ENCODE data around the gene AQP3. TPM values are rescaled to one million over a fixed set of nuclear protein-coding genes. Genes with fewer than 3 reads are reported as not detected.
"Not testable (repeated sequence)": the region's sequence is repeated elsewhere in the genome, so short reads cannot be mapped to it uniquely, and the experiment has no call there.

The AQP3 gene
- total RNA-seq, 1 donor = 1.6 TPM

GRCh38 chr9:33443464-33444154, 3.8 kb downstream of the AQP3 start:
- no peak for DNase-seq (ENCODE audit: low read depth in 2 of 3, low spot score in 2 of 3)

- DNase-seq (ENCODE audit: low read depth in 2 of 3, low spot score in 2 of 3) = no peak
Measured at GRCh38 chr9:33443047-33443446, 4.3 kb downstream of the AQP3 start.

- no peak for DNase-seq (ENCODE audit: low read depth in 2 of 3, low spot score in 2 of 3)
Measured at GRCh38 chr9:33442125-33442524, 5.3 kb downstream of the AQP3 start.

GRCh38 chr9:33440609-33441008, 6.8 kb downstream of the AQP3 start:
- DNase-seq (ENCODE audit: low read depth in 2 of 3, low spot score in 2 of 3) = no peak

GRCh38 chr9:33440204-33440603, 7.2 kb downstream of the AQP3 start:
- no peak for DNase-seq (ENCODE audit: low read depth in 2 of 3, low spot score in 2 of 3)

- no peak for DNase-seq (ENCODE audit: low read depth in 2 of 3, low spot score in 2 of 3)
Measured at GRCh38 chr9:33439731-33440130, 7.7 kb downstream of the AQP3 start.

- DNase-seq (ENCODE audit: low read depth in 2 of 3, low spot score in 2 of 3) = no peak
Measured at GRCh38 chr9:33438926-33439680, 8.3 kb downstream of the AQP3 start.

GRCh38 chr9:33437898-33438297, 9.5 kb downstream of the AQP3 start:
- DNase-seq (ENCODE audit: low read depth in 2 of 3, low spot score in 2 of 3) = no peak

GRCh38 chr9:33437205-33437604, 10.2 kb downstream of the AQP3 start:
- no peak for DNase-seq (ENCODE audit: low read depth in 2 of 3, low spot score in 2 of 3)

GRCh38 chr9:33436445-33436844, 10.9 kb downstream of the AQP3 start:
- DNase-seq (ENCODE audit: low read depth in 2 of 3, low spot score in 2 of 3) = no peak

- DNase-seq (ENCODE audit: low read depth in 2 of 3, low spot score in 2 of 3) = no peak
Measured at GRCh38 chr9:33435821-33436277, 11.5 kb downstream of the AQP3 start.

GRCh38 chr9:33434317-33435105, 12.9 kb downstream of the AQP3 start:
- no peak for DNase-seq (ENCODE audit: low read depth in 2 of 3, low spot score in 2 of 3)

GRCh38 chr9:33433871-33434270, 13.5 kb downstream of the AQP3 start:
- no peak for DNase-seq (ENCODE audit: low read depth in 2 of 3, low spot score in 2 of 3)

- DNase-seq (ENCODE audit: low read depth in 2 of 3, low spot score in 2 of 3) = no peak
Measured at GRCh38 chr9:33431420-33431819, 16.0 kb downstream of the AQP3 start.

GRCh38 chr9:33430942-33431341, 16.5 kb downstream of the AQP3 start:
- no peak for DNase-seq (ENCODE audit: low read depth in 2 of 3, low spot score in 2 of 3)

GRCh38 chr9:33429256-33429985, 18.0 kb downstream of the AQP3 start:
- DNase-seq (ENCODE audit: low read depth in 2 of 3, low spot score in 2 of 3) = no peak

GRCh38 chr9:33426843-33427293, 20.5 kb downstream of the AQP3 start:
- no peak for DNase-seq (ENCODE audit: low read depth in 2 of 3, low spot score in 2 of 3)

GRCh38 chr9:33425128-33425533, 22.3 kb downstream of the AQP3 start:
- no peak for DNase-seq (ENCODE audit: low read depth in 2 of 3, low spot score in 2 of 3)

GRCh38 chr9:33424492-33424891, 22.9 kb downstream of the AQP3 start:
- DNase-seq (ENCODE audit: low read depth in 2 of 3, low spot score in 2 of 3) = not testable (repeated sequence)

GRCh38 chr9:33424043-33424442, 23.4 kb downstream of the AQP3 start:
- DNase-seq (ENCODE audit: low read depth in 2 of 3, low spot score in 2 of 3) = not testable (repeated sequence)
